Astrocyte of the spinal cord (primary cell): Measurements from ENCODE around the gene BMP4.

ENCODE experiments used
- DNase-seq: peaks from one replicate; pipeline ENCODE4 v3.0.0; 2011; ENCODE audit warnings: low read depth, low spot score
- H3K4me3 ChIP-seq: 2 replicates; pipeline ENCODE4 v1.5.1; 2011; ENCODE audit warnings: low read depth, mild to moderate bottlenecking, low read length, moderate library complexity
- CTCF ChIP-seq: IDR thresholded peaks from 2 replicates; pipeline ENCODE4 v1.5.1; 2012; ENCODE audit warnings: low read depth, mild to moderate bottlenecking, low read length, inconsistent platforms
- in situ Hi-C: cut with HindIII; loops from 2 replicates; pipeline ENCODE4 v1.10.0; 2017; ENCODE audit warnings: low sequenced_read_pairs

The BMP4 gene

GRCh38 chr14:53947452-53948204 lies 9.0 kb downstream of the BMP4 start:
- no peak for TF ChIP-seq CTCF
- in situ Hi-C loops, result no loop called here
- H3K4me3 ChIP-seq, result no peak overlapping the region
- DNase-seq, result peak; percentile 60

GRCh38 chr14:53947094-53947445 lies 9.6 kb downstream of the BMP4 start:
- in situ Hi-C loops, result no loop called here

GRCh38 chr14:53946404-53947093 lies 10.1 kb downstream of the BMP4 start:
- DNase-seq, result no peak
- H3K4me3 ChIP-seq, result peak overlapping the region; percentile 30
- TF ChIP-seq CTCF, result no peak
- in situ Hi-C loops, result no loop called here

More at GRCh38 chr14:53947094-53947445, 9.6 kb downstream of the BMP4 start:
- peak overlapping the region; percentile 30 for H3K4me3 ChIP-seq
- TF ChIP-seq CTCF, result no peak
- DNase-seq, result peak; percentile 46

GRCh38 chr14:53946071-53946403 lies 10.6 kb downstream of the BMP4 start:
- in situ Hi-C loops, result no loop called here
- no peak for TF ChIP-seq CTCF
- H3K4me3 ChIP-seq, result no peak overlapping the region
- no peak for DNase-seq

- in situ Hi-C loops, result no loop called here
These were observed 12.9 kb downstream of the BMP4 start for GRCh38 chr14:53943751-53944083.

More at GRCh38 chr14:53943751-53944083, 12.9 kb downstream of the BMP4 start:
- TF ChIP-seq CTCF, result no peak
- DNase-seq, result no peak
- H3K4me3 ChIP-seq, result no peak overlapping the region
